B cell (primary cell): ENCODE measurements around the gene PAIP1.

ENCODE experiments used
- EZH2 ChIP-seq: IDR thresholded peaks from 2 replicates; pipeline ENCODE4 v1.6.1; 2012; ENCODE audit warnings: borderline replicate concordance, low read depth, mild to moderate bottlenecking, moderate library complexity, low read length; ENCODE audit not compliant: insufficient read depth, poor library complexity, severe bottlenecking
- TF ChIP-seq, protein P1 (sequence below): fragments of 200-600 bp; IDR thresholded peaks from one replicate; pipeline ENCODE4 v1.8.0; 2022; ENCODE audit warnings: antibody characterized with exemption, mild to moderate bottlenecking

DNA sequence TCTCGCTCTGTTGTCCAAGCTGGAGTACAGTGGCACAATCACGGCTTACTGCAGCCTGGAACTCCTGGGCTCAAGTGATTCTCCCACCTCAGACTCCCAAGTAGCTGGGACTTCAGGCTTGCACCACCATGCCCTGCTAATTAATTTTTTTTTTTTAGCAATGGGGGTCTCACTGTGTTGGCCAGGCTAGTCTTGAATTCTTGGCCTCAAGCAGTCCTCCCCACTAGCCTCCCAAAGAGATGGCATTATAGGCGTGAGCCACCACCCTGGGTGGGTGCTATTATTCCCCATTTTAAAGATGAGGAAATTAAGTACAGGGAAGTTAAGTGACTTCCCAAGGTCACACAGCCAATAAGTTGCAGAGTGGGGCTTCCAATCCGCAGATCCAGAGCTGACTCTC is 47.8 kb upstream of the PAIP1 start:
- TF ChIP-seq, protein P1, sequence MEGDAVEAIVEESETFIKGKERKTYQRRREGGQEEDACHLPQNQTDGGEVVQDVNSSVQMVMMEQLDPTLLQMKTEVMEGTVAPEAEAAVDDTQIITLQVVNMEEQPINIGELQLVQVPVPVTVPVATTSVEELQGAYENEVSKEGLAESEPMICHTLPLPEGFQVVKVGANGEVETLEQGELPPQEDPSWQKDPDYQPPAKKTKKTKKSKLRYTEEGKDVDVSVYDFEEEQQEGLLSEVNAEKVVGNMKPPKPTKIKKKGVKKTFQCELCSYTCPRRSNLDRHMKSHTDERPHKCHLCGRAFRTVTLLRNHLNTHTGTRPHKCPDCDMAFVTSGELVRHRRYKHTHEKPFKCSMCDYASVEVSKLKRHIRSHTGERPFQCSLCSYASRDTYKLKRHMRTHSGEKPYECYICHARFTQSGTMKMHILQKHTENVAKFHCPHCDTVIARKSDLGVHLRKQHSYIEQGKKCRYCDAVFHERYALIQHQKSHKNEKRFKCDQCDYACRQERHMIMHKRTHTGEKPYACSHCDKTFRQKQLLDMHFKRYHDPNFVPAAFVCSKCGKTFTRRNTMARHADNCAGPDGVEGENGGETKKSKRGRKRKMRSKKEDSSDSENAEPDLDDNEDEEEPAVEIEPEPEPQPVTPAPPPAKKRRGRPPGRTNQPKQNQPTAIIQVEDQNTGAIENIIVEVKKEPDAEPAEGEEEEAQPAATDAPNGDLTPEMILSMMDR: no peak
- TF ChIP-seq EZH2: no peak
